HG03175 (cell line): Measurements from ENCODE around the gene SELENOP.
"Not testable (repeated sequence)": the region's sequence is repeated elsewhere in the genome, so short reads cannot be mapped to it uniquely, and the experiment has no call there.

Source experiments
- ATAC-seq: cut with Tn5 transposase; IDR thresholded peaks from one replicate; pipeline ENCODE4 v1.9.1; 2021; ENCODE audit warnings: mild to moderate bottlenecking, moderate library complexity; ENCODE audit not compliant: unreplicated experiment

Gene SELENOP

GRCh38 chr5:42826757-42827515 lies 15.2 kb upstream of the SELENOP start:
- ATAC-seq, result no peak

GRCh38 chr5:42825422-42826148 lies 13.9 kb upstream of the SELENOP start:
- no peak for ATAC-seq

- ATAC-seq, result no peak
Observed at GRCh38 chr5:42824347-42824976, 12.8 kb upstream of the SELENOP start.

GRCh38 chr5:42822548-42822947 lies 10.9 kb upstream of the SELENOP start:
- ATAC-seq, result no peak

- no peak for ATAC-seq
Observed at GRCh38 chr5:42819745-42820144, 8.1 kb upstream of the SELENOP start.

- ATAC-seq, result not testable (repeated sequence)
Observed at GRCh38 chr5:42816546-42816945, 4.9 kb upstream of the SELENOP start.

- ATAC-seq, result no peak
Observed at GRCh38 chr5:42813533-42813932, 1.8 kb upstream of the SELENOP start.

- no peak for ATAC-seq
Observed at GRCh38 chr5:42812620-42813019, 928 bp upstream of the SELENOP start.

- no peak for ATAC-seq
Observed at GRCh38 chr5:42810834-42811590, 680 bp downstream of the SELENOP start.

- ATAC-seq, result no peak
Observed at GRCh38 chr5:42808888-42809611, 2.6 kb downstream of the SELENOP start.

- no peak for ATAC-seq
Observed at GRCh38 chr5:42807722-42808447, 3.8 kb downstream of the SELENOP start.

- no peak for ATAC-seq
Observed at GRCh38 chr5:42806701-42807262, 4.9 kb downstream of the SELENOP start.

GRCh38 chr5:42806004-42806700 lies 5.5 kb downstream of the SELENOP start:
- no peak for ATAC-seq

- no peak for ATAC-seq
Observed at GRCh38 chr5:42804717-42805339, 6.9 kb downstream of the SELENOP start.

- ATAC-seq, result no peak
Observed at GRCh38 chr5:42801516-42802166, 10.1 kb downstream of the SELENOP start.

GRCh38 chr5:42800748-42801330 lies 10.9 kb downstream of the SELENOP start:
- no peak for ATAC-seq

GRCh38 chr5:42799668-42800114 lies 12.0 kb downstream of the SELENOP start:
- ATAC-seq, result no peak

GRCh38 chr5:42799241-42799608 lies 12.5 kb downstream of the SELENOP start:
- ATAC-seq, result no peak
